ENCODE results near the gene TXLNA.

- TF ChIP-seq CTCF (conservative IDR thresholded peaks at IDR 0.05; ENCODE audit: low read depth in 2 of 2) (no peak), ZNF331 (CRISPR knock-in tag; IDR thresholded peaks at IDR 0.05; ENCODE audit: low read depth) (no peak), CREB1 (CRISPR knock-in tag; IDR thresholded peaks at IDR 0.05; ENCODE audit: low read depth) (no peak), POLR2AphosphoS5 (IDR thresholded peaks at IDR 0.05; ENCODE audit: low read depth) (no peak), REST (IDR thresholded peaks at IDR 0.05; ENCODE audit: unreplicated experiment) (no peak), JUNB (IDR thresholded peaks at IDR 0.05; ENCODE audit: unreplicated experiment) (no peak), ZNF114 (CRISPR knock-in tag; IDR thresholded peaks at IDR 0.05) (no peak), NANOG (IDR thresholded peaks at IDR 0.05; ENCODE audit: borderline replicate concordance) (no peak), EZH2phosphoT487 (IDR thresholded peaks at IDR 0.05; ENCODE audit: unreplicated experiment) (no peak), EZH2 (IDR thresholded peaks at IDR 0.05; ENCODE audit: low read depth, unreplicated experiment) (no peak), ZNF462 (CRISPR knock-in tag; IDR thresholded peaks at IDR 0.05) (no peak), ETS1 (IDR thresholded peaks at IDR 0.05) (no peak), STAT1 (IDR thresholded peaks at IDR 0.05; ENCODE audit: unreplicated experiment) (no peak)
Observed at GRCh38 chr1:32180186-32181060, 948 bp downstream of the TXLNA start.

Measured in GM23338 (cell line).